ENCODE data around the gene NOMO2.
"Not testable (repeated sequence)": the region's sequence is repeated elsewhere in the genome, so short reads cannot be mapped to it uniquely, and the experiment has no call there.

The NOMO2 gene

DNA sequence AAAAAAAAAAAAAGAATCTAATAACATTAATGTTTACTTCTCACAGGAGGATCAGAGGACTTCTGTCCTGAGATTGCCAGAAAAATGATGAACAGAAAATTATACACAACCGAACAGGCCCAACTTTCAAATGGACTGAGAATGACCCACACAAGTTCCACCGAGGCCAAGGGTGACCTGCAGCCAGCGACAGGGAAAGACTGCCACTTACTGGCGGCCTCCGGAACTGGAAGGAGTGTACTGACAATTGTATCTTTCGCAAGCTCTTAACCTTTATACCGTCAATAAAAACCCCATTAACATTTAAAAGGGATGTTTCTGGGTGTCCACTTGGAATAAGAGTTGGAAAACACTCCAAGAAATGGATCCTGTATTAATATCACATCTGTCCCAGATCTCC lies 63.5 kb downstream of the NOMO2 start:
- not testable (repeated sequence) for DNase-seq

- DNase-seq = not testable (repeated sequence)
Observed at GRCh38 chr16:18497032-18497431, 64.9 kb downstream of the NOMO2 start.

DNA sequence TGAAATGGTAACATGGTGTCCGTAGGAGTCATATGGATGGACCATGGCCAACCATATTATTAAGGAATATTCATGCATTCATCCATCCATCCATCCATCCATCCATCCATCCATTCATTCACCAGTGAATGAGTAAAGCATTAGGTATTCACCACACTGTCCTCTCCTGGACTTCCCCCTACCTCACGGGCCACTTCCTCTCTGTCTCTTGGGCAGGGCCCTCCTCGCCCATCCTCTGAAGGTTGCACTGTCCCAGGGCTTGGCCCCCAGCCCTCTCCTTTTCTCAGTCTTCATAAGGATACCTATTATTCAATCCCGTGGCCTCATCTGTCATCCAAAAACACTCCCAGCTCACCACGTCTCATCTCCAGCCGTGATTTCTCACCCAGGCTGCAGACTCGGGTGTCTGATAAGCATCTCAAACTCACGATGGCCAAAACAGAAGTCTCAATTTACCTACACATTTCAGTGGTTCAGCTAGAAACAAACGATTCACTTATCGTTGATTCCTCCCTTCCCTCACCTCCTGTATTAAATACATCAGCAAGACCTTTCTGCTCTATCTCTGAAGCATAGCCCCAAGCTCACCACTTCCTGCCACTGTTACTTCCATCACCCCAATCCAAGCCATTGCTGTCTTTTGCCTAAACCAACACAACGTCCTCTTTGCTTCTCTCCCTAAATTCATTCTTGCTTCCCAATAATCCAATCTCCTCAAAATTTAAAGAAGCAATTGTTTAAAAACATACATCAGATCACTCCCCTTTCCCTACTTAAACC lies 69.6 kb downstream of the NOMO2 start:
- not testable (repeated sequence) for DNase-seq

DNA sequence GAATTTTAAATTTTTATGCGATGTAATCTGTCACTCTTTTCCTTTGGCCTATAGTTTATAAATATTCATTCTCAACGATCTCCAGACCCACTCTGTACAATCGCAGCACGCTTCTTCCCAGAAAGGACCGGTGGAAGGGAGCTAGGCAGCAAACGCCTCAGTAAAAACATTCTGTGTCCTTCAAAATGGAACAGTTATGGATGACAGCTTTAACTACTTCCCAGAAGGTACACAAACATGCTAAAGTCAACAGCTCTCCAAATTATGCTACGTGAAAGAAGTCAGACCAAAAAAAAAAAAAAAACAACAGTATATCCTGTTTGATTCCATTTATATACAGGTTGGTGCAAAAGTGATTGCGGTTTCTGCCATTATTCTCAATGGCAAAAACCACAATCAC lies 125.9 kb downstream of the NOMO2 start:
- not testable (repeated sequence) for DNase-seq

GRCh38 chr16:18415827-18416226 lies 146.1 kb downstream of the NOMO2 start:
- DNase-seq = not testable (repeated sequence)

GRCh38 chr16:18409532-18410293 lies 152.2 kb downstream of the NOMO2 start:
- DNase-seq = not testable (repeated sequence)

- not testable (repeated sequence) for DNase-seq
Observed at GRCh38 chr16:18401851-18402657, 159.8 kb downstream of the NOMO2 start.

- not testable (repeated sequence) for DNase-seq
Observed at GRCh38 chr16:18401159-18401558, 160.7 kb downstream of the NOMO2 start.

GRCh38 chr16:18394363-18394762 lies 167.5 kb downstream of the NOMO2 start:
- DNase-seq = not testable (repeated sequence)

DNA sequence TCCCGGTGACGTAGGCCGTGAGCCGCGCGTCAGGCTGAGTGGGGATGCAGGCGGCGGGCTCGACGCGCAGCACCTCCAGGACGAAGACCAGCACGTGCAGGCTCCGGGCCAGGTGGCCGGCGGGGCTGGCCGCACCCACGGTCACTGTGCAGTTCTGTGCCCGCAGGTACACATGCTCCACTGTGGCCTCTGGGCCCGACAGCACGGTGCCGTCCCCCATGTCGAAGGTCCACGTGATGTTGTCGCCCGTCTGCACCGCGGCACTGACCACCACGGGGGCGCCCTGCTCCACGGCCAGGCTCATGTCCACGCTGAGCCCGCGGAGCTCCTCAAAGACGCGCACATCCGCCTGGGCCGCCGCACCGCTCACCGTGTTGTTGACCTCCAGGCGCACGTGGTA lies 174.1 kb downstream of the NOMO2 start:
- not testable (repeated sequence) for DNase-seq

- not testable (repeated sequence) for DNase-seq
Observed at GRCh38 chr16:18386517-18386916, 175.4 kb downstream of the NOMO2 start.

- DNase-seq = not testable (repeated sequence)
Observed at GRCh38 chr16:18385285-18385684, 176.6 kb downstream of the NOMO2 start.

DNA sequence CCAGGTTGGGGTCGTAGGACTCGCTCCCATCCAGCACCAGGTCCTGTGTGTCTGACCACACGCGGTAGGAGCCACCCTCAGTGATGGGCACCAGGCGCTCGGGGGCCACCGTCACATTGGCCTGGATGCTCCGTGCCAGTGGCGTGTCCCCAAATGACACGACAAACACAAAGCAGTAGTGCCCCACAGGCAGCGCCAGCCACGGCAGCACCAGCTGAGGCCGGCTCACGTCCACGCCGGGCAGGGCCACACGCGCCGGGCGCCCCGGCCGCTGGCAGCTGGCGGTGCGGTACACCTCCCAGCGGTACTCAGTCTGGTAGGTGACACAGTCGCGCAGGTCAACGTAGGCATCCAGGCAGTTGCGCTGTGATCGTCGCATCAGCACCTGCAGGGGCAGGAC lies 177.0 kb downstream of the NOMO2 start:
- DNase-seq = not testable (repeated sequence)

- DNase-seq = not testable (repeated sequence)
Observed at GRCh38 chr16:18384098-18384636, 177.7 kb downstream of the NOMO2 start.

GRCh38 chr16:18382696-18383095 lies 179.2 kb downstream of the NOMO2 start:
- not testable (repeated sequence) for DNase-seq
